ENCODE results near the gene RBM38.

Gene RBM38

GRCh38 chr20:57369596-57369995 is 21.6 kb upstream of the RBM38 start:
- TF ChIP-seq CTCF (IDR thresholded peaks at IDR 0.05; ENCODE audit: insufficient read depth, low read depth, low read length, missing control alignments) = no peak
- H3K4me3 ChIP-seq (ENCODE audit: low read length) = no peak overlapping the region
- no peak for DNase-seq (ENCODE audit: low read depth)

- no peak overlapping the region for H3K4me3 ChIP-seq (ENCODE audit: low read length)
- no peak for TF ChIP-seq CTCF (IDR thresholded peaks at IDR 0.05; ENCODE audit: insufficient read depth, low read depth, low read length, missing control alignments)
- DNase-seq (ENCODE audit: low read depth) = no peak
These were observed 20.9 kb upstream of the RBM38 start for GRCh38 chr20:57370316-57370715.

GRCh38 chr20:57371363-57371762 is 19.8 kb upstream of the RBM38 start:
- no peak for TF ChIP-seq CTCF (IDR thresholded peaks at IDR 0.05; ENCODE audit: insufficient read depth, low read depth, low read length, missing control alignments)
- no peak for DNase-seq (ENCODE audit: low read depth)
- no peak overlapping the region for H3K4me3 ChIP-seq (ENCODE audit: low read length)

GRCh38 chr20:57372157-57372556 is 19.0 kb upstream of the RBM38 start:
- no peak overlapping the region for H3K4me3 ChIP-seq (ENCODE audit: low read length)
- no peak for DNase-seq (ENCODE audit: low read depth)
- no peak for TF ChIP-seq CTCF (IDR thresholded peaks at IDR 0.05; ENCODE audit: insufficient read depth, low read depth, low read length, missing control alignments)

GRCh38 chr20:57372581-57373350 is 18.4 kb upstream of the RBM38 start:
- TF ChIP-seq CTCF (IDR thresholded peaks at IDR 0.05; ENCODE audit: insufficient read depth, low read depth, low read length, missing control alignments) = no peak
- no peak overlapping the region for H3K4me3 ChIP-seq (ENCODE audit: low read length)
- DNase-seq (ENCODE audit: low read depth) = no peak

- DNase-seq (ENCODE audit: low read depth) = no peak
- no peak for TF ChIP-seq CTCF (IDR thresholded peaks at IDR 0.05; ENCODE audit: insufficient read depth, low read depth, low read length, missing control alignments)
- no peak overlapping the region for H3K4me3 ChIP-seq (ENCODE audit: low read length)
These were observed 16.8 kb upstream of the RBM38 start for GRCh38 chr20:57374343-57374930.

Data from epithelial cell of esophagus (primary cell).